GM10248 (cell line): ENCODE measurements around the gene GNAT3.

ENCODE experiments used
- CTCF ChIA-PET: fragments of 300-600 bp; sonication (Branson Sonifier 250); formaldehyde crosslinking; extraction: SDS; loops from one replicate; lab custom pipeline; 2021; ENCODE audit warnings: antibody characterized with exemption; lab: Yijun Ruan, JAX
- POLR2A ChIA-PET: fragments of 350-650 bp; sonication (Branson Sonifier 250); formaldehyde crosslinking; extraction: SDS; loops from one replicate; lab custom pipeline; 2020; ENCODE audit warnings: antibody characterized with exemption; lab: Yijun Ruan, JAX
- DNase-seq: peaks from one replicate; pipeline ENCODE4 v3.0.0; 2012; ENCODE audit errors: extremely low spot score
- TF ChIP-seq, protein P1 (sequence below): IDR thresholded peaks from 2 replicates; pipeline ENCODE4 v1.5.1; 2012; ENCODE audit warnings: mild to moderate bottlenecking, low read depth; ENCODE audit errors: extremely low read depth, missing control alignments, control extremely low read depth

The GNAT3 gene

DNA sequence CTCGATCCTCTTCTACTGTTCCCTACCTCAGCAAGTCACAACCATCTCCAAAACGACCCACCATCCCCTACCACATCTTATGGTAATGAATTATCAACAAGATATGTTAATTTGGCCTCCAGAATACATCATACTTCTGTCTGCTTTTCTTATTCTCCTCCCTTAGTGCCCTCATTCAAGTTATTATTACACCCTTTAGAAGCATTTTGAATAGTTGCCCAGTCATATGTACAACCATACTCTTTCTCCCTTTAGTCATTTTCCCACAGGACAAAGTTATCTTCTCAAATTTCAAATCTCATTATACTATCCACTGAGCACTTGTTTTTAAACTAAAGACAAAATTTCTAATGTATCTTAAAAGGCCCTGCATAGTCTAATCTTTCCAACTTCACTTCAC is 71.0 kb downstream of the GNAT3 start:
- CTCF ChIA-PET: interaction anchor here (1.4 kb wide), 1 partner anchor 29 kb away, joined by 4 read pairs; no protein-coding TSS in a partner anchor
- DNase-seq: no peak
- POLR2A ChIA-PET: no interaction called here
- TF ChIP-seq, protein P1, sequence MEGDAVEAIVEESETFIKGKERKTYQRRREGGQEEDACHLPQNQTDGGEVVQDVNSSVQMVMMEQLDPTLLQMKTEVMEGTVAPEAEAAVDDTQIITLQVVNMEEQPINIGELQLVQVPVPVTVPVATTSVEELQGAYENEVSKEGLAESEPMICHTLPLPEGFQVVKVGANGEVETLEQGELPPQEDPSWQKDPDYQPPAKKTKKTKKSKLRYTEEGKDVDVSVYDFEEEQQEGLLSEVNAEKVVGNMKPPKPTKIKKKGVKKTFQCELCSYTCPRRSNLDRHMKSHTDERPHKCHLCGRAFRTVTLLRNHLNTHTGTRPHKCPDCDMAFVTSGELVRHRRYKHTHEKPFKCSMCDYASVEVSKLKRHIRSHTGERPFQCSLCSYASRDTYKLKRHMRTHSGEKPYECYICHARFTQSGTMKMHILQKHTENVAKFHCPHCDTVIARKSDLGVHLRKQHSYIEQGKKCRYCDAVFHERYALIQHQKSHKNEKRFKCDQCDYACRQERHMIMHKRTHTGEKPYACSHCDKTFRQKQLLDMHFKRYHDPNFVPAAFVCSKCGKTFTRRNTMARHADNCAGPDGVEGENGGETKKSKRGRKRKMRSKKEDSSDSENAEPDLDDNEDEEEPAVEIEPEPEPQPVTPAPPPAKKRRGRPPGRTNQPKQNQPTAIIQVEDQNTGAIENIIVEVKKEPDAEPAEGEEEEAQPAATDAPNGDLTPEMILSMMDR: no peak

DNA sequence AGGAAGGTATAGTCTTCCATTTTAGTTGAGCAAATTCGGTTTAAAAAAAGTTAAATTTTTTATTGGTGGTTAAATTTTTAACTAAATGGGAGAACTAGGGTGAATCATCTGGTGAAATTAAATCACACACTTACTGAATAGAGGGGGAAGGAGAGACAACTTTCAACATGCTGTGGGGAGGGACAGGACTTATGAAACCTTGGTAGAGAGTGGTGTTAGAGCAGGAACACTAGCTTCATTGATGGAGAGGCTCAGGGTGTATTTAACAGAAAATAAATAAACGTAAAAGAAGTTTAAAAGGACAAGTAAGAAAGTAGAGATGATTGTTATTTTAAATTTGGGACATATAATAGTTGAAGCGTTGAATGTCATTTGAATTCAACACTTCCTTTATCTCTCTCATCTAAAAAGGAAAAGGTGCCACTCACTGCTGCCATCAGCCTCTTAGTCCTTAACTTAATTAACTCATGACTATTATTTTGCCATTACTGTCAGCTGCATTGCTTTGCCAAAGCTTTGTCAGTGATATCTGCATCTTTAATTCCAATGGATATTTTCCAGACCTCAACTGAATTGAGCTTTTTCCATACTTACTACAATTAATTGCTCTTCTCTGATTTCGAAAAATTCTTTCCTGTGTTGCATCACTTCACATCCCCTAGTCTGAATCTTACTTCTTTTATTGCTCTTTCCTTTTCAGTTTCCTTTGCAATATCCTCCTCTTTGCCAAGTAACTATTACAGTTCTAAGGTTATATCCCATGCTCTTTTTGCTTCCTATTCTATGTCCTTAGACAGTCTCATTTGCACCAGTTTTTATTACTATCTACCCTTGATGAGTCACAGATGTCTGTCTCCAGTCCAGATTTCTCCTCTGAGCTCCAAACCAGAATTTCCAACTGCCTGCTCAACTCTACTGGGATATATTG is 71.7 kb downstream of the GNAT3 start:
- CTCF ChIA-PET: no interaction called here
- TF ChIP-seq, protein P1: no peak
- POLR2A ChIA-PET: no interaction called here
- no peak for DNase-seq

DNA sequence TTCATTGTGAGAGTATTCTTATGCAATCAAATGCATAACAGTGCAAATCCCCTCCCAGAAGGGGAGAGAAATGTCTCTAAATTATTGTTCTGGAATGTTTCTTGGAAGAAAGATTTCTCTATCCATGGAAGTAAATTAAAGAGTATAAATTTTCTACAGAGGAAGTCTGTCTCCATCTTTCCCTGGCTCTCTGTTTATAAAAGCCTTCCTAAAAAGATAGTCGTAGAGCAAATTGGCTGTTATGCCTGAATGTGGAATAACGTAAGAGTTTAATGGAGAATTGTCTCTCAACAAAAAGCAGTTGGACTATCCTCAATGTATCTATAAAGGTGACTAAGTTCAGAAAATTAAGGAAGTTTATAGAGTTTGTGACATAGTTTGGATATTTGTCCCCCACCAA is 76.3 kb downstream of the GNAT3 start:
- CTCF ChIA-PET: no interaction called here
- POLR2A ChIA-PET: no interaction called here
- TF ChIP-seq, protein P1: no peak
- no peak for DNase-seq

DNA sequence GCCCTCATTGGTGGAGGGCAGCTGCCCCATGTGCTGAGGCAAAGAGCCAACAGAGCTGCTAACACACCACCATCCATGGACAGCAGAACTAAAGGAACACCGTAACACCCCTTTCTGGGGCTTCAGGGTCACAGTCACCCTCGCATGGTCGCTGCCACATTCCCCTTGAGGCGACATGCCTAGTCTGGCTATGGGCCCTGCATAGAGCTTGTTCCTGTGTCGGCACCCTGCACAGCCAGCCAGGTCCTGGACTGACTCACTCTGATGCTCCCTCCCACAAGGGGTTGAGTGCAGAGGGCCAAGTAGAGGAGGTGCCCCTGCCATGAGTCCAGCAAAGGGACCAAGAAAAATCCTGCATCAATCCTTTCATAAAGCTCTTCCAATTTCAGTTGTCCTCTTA is 77.8 kb downstream of the GNAT3 start:
- DNase-seq: no peak
- ChIA-PET POLR2A (no interaction called here), CTCF (no interaction called here)
- TF ChIP-seq, protein P1: no peak

DNA sequence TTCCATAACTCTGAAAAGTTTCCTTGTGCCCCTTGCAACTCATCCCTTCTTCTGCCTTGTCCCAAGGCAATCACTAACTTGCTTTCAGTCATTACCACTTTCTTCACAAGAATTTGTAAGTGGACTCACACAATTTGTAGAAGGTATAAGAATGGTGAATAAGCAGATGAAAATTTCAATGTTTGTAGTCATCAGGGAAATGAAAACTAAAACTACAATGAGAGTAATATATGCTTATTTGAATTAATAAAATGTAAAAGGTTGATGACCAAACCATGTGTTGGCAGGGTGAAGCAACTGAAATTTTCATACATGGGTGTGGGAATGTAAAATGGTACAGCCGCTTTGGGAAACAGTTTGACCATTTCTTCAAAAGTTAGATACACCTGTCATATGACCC is 79.7 kb downstream of the GNAT3 start:
- DNase-seq: no peak
- TF ChIP-seq, protein P1: no peak
- ChIA-PET POLR2A (no interaction called here), CTCF (no interaction called here)

DNA sequence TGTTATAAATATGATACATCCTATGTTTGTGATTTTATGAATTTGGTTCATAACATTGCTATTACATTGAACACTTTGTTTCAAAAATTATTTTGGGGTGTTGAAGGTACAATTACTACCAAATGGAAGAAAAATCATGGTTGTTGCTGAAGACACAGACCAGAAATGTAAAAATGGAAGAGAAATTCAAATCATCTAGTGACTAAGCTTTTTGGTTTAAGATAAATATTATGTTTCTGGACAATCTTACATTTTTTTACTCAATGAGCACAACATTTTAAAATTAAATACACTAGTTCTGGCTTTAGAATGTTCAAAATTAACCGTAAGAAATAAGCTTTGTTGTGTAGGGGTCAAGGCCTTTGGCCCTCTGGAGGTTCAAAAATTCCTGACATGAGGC is 82.7 kb downstream of the GNAT3 start:
- TF ChIP-seq, protein P1: no peak
- no peak for DNase-seq
- CTCF ChIA-PET: interaction anchor here (1.1 to 2.9 kb wide), 6 partner anchors 9 to 1041 kb away, joined by 3 to 14 read pairs (median 8); no protein-coding TSS in a partner anchor
- POLR2A ChIA-PET: no interaction called here
